ENCODE data around the gene OR52I2.

- TF ChIP-seq CTCF (conservative IDR thresholded peaks at IDR 0.05; ENCODE audit: low read depth, low read length) (no peak), EZH2 (IDR thresholded peaks at IDR 0.05; ENCODE audit: borderline replicate concordance, low read depth, low read length, poor library complexity, severe bottlenecking) (no peak)
These were observed 25.6 kb downstream of the OR52I2 start for GRCh38 chr11:4607096-4607495.

Data from A673 (cell line).